ENCODE results near the gene TRIM41.
A peak's percentile ranks its signal among the peaks of the same experiment; 100 is the strongest.
"Not testable (repeated sequence)": the region's sequence is repeated elsewhere in the genome, so short reads cannot be mapped to it uniquely, and the experiment has no call there.

Gene TRIM41

GRCh38 chr5:181223058-181223728, at the start of gene TRIM41:
Gene TRIM41, plus strand, starts transcription at chr5:181223281. Its CDS starts 719 bp downstream, at chr5:181224000.
- TF ChIP-seq, protein P1, sequence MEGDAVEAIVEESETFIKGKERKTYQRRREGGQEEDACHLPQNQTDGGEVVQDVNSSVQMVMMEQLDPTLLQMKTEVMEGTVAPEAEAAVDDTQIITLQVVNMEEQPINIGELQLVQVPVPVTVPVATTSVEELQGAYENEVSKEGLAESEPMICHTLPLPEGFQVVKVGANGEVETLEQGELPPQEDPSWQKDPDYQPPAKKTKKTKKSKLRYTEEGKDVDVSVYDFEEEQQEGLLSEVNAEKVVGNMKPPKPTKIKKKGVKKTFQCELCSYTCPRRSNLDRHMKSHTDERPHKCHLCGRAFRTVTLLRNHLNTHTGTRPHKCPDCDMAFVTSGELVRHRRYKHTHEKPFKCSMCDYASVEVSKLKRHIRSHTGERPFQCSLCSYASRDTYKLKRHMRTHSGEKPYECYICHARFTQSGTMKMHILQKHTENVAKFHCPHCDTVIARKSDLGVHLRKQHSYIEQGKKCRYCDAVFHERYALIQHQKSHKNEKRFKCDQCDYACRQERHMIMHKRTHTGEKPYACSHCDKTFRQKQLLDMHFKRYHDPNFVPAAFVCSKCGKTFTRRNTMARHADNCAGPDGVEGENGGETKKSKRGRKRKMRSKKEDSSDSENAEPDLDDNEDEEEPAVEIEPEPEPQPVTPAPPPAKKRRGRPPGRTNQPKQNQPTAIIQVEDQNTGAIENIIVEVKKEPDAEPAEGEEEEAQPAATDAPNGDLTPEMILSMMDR (conservative IDR thresholded peaks at IDR 0.05; ENCODE audit: low read depth, low read length): peak; percentile 7
- DNase-seq (ENCODE audit: low read depth): peak; percentile 99
- peak within 1 kb of the TSS; percentile 73 for H3K4me3 ChIP-seq (ENCODE audit: low read depth, low read length)

DNA sequence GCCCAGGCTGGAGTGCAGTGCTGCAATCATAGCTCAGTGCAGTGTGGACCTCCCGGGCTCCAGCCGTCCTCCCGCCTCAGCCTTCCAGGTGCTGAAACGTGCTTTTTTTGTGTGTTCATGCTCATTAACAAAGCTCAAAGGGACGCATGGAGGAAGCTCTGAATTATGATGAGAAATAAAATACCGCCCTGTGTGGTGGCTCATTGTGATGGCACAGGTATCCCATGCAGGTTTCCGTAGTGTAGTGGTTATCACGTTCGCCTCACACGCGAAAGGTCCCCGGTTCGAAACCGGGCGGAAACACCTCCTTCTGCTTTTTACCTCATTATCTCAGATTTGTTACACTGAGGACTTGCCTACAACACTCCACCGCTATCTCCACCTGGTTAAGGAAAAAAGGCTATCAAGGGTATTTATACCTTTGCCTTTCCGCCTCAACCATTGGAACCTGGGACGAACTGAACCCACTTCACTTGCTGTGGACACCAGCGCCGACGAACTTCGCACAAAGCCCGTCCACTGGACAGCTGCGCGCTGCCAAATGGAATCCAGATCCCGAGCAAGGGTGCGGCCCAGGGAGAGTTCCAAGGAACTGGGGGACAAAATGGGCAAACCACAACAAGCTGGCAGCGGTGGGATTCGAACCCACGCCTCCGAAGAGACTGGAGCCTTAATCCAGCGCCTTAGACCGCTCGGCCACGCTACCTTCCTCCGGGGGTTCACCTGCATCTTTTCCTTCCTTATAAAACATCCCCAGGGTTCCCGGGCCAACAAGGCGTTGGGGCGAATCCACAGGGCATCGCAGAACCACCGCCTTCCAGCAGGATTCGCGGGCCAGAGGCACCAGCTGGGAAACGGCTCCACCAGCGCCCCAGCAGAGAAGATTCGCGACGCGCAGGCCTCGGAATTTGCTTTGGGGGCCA, 49.4 kb upstream of the TRIM41 start:
- no peak overlapping the region for H3K4me3 ChIP-seq (ENCODE audit: low read depth, low read length)
- DNase-seq (ENCODE audit: low read depth): peak; percentile 54
- TF ChIP-seq, protein P1 (conservative IDR thresholded peaks at IDR 0.05; ENCODE audit: low read depth, low read length): no peak

DNA sequence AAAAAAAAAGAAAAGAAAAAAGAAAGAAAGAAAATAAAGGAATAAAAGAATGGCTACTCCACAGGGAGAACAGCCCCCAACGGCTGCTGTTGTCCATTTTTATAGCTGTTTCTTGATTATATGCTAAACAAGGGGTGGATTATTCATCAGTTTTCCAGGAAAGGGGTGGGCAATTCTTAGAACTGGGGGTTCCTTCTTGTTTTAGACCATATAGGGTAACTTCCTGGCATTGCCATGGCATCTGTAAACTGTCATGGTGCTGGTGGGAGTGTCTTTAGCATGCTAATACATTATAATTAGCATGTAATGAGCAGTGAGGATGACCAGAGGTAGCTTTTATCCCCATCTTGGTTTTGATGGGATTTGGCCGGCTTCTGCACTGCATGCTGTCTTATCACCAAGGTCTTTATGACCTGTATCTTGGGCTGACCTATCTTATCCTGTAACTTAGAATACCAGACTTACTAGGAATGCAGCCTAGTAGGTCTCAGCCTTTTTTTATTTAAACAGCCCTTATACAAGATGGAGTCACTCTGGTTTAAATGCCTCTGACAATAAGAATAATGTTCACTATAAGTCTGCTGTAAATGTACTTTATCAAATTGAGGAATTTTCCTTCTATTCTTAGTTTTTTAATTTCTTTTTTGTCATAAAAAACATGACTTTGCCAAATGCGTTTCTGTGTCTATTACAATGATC, 46.7 kb upstream of the TRIM41 start:
- H3K4me3 ChIP-seq (ENCODE audit: low read depth, low read length): no peak overlapping the region
- no peak for DNase-seq (ENCODE audit: low read depth)
- TF ChIP-seq, protein P1 (conservative IDR thresholded peaks at IDR 0.05; ENCODE audit: low read depth, low read length): no peak

DNA sequence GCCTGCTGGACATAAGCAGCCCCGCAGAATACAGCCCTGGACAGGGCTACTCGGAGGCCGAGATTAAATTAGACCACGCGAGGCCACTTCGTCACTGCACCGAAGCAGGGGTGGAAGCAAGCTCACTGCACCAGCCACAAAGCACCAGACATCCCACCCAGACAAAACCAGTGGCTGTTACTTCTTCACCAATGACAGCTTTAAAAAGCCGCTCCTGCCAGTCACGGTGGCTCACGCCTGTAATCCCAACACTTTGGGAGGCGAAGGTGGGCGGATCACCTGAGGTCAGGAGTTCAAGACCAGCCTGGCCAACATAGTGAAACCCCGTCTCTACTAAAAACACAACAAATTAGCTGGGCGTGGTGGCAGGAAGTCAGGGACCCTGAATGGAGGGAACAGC, 45.5 kb upstream of the TRIM41 start:
- not testable (repeated sequence) for H3K4me3 ChIP-seq (ENCODE audit: low read depth, low read length); DNase-seq (ENCODE audit: low read depth)

DNA sequence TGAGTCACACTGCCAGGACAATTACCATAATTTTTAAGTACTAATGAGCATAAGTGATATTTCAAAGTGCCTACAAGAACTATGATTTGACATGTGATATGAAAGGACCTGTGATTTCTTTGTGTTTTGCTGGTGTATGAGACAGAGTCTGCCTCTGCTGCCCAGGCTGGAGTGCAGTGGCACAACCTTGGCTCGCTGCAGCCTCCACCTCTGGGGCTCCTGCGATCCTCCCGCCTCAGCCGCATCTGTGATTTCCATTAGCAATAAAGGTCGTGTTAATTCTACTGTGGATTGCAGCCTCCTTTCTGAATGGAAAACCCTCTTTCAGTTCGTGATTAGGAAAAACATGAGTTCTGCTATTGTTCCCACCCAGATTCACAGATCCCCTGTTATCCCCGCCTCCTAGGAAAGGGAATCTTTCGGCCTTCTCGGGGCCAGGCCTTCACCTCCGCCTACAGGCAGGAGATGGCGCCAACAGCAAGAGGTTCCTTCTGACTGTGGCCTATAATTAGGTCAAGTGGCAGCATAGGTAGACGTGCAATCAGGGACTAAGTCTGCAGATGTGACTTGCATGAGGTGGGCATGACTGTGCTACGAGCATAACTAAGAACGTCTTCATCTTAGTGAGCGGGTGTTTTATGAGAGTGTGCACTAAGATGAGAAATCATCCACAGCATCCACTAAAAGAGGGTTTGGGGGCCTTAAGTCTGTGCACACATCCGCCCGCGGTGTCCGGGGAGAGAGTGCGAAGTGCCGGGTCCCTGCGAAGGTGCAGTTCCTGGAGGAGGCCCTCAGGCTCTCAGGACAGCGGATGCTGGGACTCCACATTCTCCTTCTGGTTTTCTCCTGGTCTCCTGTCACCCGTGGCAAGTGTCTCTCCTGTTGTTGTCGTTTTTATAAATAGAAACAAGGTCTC, 41.2 kb upstream of the TRIM41 start:
- no peak overlapping the region for H3K4me3 ChIP-seq (ENCODE audit: low read depth, low read length)
- peak; percentile 83 for DNase-seq (ENCODE audit: low read depth)
- TF ChIP-seq, protein P1 (conservative IDR thresholded peaks at IDR 0.05; ENCODE audit: low read depth, low read length): peak; percentile 84

- H3K4me3 ChIP-seq (ENCODE audit: low read depth, low read length): no peak overlapping the region
- TF ChIP-seq, protein P1 (conservative IDR thresholded peaks at IDR 0.05; ENCODE audit: low read depth, low read length): no peak
- no peak for DNase-seq (ENCODE audit: low read depth)
Measured at GRCh38 chr5:181182651-181183050, 40.4 kb upstream of the TRIM41 start.

Data from choroid plexus epithelial cell (primary cell).